Stimulated activated CD4-positive, alpha-beta T cell treated with anti-CD3 and anti-CD28 coated beads, TNF-alpha, amount 100 ng/mL, for 48 hours (primary cell): ENCODE data around the gene NOS2.

Source experiments
- DNase-seq, 3 donors: peaks; one replicate each; pipeline ENCODE4 v3.0.0-alpha.2; 2020; ENCODE audit warnings: low read depth in 3 of 3

NOS2 gene

DNA sequence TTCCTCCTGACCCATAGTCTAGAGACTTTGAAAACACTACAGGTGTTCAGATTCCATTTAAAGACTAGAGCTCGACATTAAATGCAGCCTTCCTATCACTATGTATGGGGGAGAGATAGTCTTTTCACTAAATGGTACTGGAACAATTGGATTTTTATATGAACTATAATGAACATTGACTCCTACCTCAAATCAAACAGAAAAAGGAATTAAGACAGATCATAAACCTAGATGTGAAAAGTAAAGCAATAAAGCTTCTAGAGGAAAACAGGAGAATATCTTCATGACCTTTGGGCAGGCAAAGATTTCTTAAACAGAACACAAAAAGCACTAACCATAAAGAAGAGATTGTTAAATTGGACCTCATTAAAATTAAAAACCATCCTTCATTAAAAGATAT, 18.8 kb upstream of the NOS2 start:
- no peak for DNase-seq

DNA sequence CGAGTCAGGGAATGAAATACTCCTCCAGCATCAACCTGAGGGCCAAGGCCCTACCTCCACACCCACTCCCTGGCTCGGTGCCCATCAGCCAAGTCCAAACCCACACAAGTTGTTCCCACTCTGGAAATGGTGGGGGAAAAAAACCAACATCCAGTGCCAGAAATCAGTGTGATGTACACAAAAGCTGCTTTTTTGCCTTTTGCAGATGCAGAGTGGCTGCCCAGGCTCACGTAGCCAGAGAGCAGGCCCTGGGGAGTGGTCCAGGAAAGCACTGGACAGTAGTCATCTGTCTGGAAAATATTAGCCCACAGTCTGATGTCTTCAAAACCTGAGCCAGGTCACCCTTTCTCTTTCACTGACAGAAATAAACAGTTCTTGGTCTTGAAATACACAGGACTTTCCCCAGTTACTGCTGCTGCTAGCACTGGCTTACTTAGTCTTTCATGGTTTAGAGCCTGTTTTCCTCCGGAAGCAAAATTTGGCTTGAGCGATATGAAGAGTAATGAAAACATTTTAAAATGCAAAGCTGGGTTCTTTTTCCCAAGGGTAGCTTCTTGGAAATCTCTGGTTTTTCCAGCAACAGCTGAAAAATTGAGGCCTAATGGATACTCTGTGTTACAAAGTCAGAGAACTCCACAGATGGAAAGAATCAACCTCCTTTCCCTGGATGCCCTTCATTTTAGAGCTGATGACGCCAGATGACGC, 18.2 kb upstream of the NOS2 start:
- no peak for DNase-seq

GRCh38 chr17:27817731-27818130, 17.4 kb upstream of the NOS2 start:
- DNase-seq = no peak

DNA sequence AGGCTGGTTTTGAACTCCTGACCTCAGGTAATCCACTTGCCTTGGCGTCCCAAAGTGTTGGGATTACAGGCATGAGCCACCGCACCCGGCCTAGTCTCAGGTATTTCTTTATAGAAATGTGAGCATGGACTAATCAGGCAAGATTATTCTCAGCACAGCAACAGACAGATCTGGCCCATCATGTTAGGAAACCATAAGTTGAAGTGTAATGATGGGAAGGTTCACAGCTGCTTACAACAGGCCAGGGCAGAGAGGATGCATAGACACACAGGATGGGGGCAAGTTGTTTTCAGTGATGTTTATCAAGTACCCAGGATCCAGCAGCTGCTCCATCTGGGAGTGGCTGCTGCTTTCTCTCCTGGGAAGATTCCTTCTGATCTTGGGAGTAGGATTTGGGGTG, 16.6 kb upstream of the NOS2 start:
- DNase-seq = no peak

GRCh38 chr17:27811961-27812360, 11.6 kb upstream of the NOS2 start:
- DNase-seq = no peak

DNA sequence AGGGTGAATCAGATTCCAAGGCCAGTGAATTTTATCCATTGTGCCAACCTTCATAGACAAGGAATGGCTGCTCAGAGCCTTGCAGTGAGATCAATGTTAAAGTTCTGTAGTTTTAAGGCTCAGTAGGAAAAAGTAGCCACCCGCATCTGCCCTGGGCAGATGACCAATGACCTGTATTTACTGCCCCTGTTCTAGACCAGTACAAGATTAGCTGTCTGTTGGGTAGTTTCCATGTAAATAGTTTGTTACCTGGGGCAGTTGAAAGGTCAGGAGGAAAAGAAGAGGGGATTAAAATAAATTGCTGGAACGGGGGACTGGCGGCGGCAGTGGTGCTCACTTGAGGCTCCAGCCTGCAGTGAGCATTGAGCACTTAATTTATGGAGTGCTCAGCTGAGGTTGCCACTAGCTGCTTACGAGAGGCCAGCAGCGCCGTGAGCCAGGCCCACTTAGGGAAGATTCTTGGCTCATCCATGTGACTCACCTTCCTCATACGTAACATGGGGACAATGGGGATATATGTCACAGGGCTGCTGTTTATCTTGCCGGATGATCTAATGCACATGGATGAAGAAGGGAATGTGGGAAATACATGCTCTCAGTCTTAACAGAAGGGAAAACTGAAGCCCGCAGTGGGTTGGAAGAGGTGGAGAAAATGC, 10.7 kb upstream of the NOS2 start:
- no peak for DNase-seq

DNA sequence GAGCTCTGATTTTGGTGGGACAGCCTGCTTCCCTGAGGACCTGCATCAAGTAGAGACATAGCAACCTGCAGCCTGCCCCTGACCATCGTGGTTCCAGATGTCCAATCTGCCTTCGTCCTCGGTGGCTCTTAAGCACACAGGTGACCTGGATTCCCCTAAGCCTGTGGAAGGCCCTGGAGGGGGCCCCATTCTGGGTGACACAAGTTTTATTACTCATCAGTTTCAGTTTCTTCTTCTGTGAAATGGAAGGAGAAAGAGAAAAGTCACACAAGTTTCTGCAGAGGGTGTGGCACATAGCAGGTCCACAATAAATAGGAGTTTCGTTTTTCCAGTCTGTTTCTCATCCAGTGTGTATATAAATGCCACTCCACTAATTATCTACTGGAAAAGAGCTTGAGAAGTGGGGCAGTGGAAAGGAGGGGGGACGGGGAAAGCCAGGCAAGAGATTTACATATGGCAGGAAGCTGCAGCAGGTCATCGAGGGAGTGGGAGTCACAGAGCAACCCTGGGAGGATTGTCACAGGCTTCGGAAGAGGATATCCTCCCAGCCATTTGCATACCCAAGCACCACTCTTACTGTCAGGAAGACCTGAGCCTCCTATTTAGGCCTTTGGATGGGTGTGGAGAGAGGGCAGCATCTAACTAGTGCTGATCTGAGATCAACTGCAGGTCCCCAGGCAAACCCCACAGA, 10.0 kb upstream of the NOS2 start:
- peak in 2 of 3 donors; percentile 32 to 43 for DNase-seq

DNA sequence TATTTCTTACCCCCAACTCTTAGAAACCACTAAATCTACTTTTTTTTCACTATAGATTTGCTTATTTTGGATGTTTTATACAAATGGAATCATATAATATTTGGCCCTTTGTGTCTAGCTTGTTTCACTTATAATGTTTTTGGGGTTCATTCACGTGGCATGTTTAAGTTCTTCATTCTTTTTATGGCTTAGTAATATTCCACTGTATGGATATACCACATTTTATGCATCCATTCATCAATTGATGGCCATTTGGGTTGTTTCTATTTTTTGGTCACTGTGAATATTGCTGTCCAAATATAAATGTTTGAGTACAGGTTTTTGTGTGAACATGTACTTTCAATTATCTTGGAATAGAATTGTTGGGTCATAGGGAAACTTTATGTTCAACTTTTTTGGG, 9.2 kb upstream of the NOS2 start:
- DNase-seq = no peak

DNA sequence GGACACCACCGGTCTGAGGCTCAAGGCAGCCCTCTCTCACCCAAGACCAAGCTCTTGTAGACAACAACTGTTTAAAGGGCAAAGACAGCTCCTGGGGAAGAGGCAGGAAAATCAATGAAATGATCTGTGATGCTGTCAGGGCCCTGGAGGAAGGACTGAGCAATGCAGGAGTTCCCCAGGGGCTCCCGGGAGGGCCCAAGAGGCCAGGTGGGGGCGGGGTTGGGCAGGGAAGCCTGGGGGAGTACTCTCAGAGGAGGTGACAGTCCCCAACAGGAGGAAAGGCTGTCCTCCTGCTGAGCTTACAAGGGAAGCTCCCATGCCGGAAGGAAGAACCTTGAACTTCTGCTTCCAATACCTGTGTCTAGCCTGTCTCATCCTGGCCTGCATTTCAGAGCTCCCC, 8.3 kb upstream of the NOS2 start:
- no peak for DNase-seq

- peak in 2 of 3 donors; percentile 38 to 40 for DNase-seq
Measured at GRCh38 chr17:27807567-27808470, 7.5 kb upstream of the NOS2 start.

- DNase-seq = peak; percentile 62 to 69 (median 66)
Measured at GRCh38 chr17:27805520-27806146, 5.3 kb upstream of the NOS2 start.

- no peak for DNase-seq
Measured at GRCh38 chr17:27804113-27804512, 3.8 kb upstream of the NOS2 start.

DNA sequence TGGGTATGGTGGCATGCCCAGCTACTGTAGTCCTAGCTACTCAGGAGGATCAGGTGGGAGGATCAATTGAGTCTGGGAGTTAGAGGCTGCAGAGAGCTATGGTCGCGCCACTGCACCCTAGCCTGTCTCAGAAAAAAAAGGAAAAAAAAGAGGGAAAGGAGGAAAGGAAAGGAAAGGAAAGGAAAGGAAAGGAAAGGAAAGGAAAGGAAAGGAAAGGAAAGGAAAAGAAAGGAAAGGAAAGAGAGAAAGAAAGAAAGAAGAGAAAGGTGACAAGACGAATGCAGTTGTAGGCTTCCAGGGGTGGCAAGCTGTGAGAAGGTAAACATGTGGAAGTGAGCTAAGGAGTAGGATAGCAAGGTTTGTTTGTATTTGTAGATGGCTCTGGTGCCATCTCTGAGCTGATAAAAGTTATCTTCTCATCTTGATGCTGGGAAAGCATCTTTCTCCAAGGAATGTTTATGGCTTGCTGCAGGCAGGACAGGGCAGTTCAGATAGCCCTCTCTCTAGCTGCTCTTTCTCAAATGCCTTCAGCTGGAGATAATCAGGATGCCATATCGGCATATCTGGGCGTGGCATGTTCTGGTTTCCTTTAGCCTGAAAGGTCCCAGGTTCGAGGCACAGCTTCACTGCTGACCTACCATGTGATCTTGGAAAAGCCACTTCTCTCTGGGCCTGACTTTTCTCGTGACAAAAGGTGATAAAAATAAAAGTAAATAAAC, 2.8 kb upstream of the NOS2 start:
- DNase-seq = no peak

- DNase-seq = no peak
Measured at GRCh38 chr17:27802033-27802432, 1.7 kb upstream of the NOS2 start.

GRCh38 chr17:27798376-27798775, 2.0 kb downstream of the NOS2 start:
- no peak for DNase-seq

GRCh38 chr17:27797390-27798091, 2.8 kb downstream of the NOS2 start:
- no peak for DNase-seq

- DNase-seq = no peak
Measured at GRCh38 chr17:27793906-27794569, 6.3 kb downstream of the NOS2 start.

GRCh38 chr17:27793168-27793905, 7.0 kb downstream of the NOS2 start:
- DNase-seq = no peak

- DNase-seq = no peak
Measured at GRCh38 chr17:27792095-27792494, 8.2 kb downstream of the NOS2 start.
